GM13976 (cell line): Measurements from ENCODE around the gene PRPSAP1.

Source experiments
- DNase-seq: peaks from one replicate; pipeline ENCODE4 v3.0.0; 2012; ENCODE audit warnings: low spot score
- CTCF ChIP-seq: IDR thresholded peaks from 2 replicates; pipeline ENCODE4 v1.5.1; 2012; ENCODE audit warnings: borderline replicate concordance, mild to moderate bottlenecking; ENCODE audit not compliant: insufficient read depth; ENCODE audit errors: extremely low read depth, missing control alignments, control extremely low read depth
- in situ Hi-C: fragments of 300-500 bp; cut with MboI; formaldehyde crosslinking; loops from one replicate; pipeline ENCODE4 v1.12.0; 2022; ENCODE audit warnings: low sequenced_read_pairs, mixed read lengths, inconsistent platforms; ENCODE audit not compliant: unreplicated experiment

PRPSAP1 gene

DNA sequence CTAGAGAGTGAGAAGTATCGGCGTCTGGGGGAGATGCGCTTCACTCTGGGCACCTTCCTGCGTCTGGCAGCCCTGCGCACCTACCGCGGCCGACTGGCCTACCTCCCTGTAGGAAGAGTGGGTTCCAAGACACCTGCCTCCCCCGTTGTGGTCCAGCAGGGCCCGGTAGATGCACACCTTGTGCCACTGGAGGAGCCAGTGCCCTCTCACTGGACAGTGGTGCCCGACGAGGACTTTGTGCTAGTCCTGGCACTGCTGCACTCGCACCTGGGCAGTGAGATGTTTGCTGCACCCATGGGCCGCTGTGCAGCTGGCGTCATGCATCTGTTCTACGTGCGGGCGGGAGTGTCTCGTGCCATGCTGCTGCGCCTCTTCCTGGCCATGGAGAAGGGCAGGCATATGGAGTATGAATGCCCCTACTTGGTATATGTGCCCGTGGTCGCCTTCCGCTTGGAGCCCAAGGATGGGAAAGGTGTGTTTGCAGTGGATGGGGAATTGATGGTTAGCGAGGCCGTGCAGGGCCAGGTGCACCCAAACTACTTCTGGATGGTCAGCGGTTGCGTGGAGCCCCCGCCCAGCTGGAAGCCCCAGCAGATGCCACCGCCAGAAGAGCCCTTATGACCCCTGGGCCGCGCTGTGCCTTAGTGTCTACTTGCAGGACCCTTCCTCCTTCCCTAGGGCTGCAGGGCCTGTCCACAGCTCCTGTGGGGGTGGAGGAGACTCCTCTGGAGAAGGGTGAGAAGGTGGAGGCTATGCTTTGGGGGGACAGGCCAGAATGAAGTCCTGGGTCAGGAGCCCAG is 33.5 kb upstream of the PRPSAP1 start:
- in situ Hi-C loops: no loop called here
- no peak for DNase-seq
- no peak for TF ChIP-seq CTCF

- peak; percentile 95 for DNase-seq
- TF ChIP-seq CTCF: peak; percentile 76
- in situ Hi-C loops: no loop called here
Measured at GRCh38 chr17:76385892-76386786, 32.4 kb upstream of the PRPSAP1 start.

DNA sequence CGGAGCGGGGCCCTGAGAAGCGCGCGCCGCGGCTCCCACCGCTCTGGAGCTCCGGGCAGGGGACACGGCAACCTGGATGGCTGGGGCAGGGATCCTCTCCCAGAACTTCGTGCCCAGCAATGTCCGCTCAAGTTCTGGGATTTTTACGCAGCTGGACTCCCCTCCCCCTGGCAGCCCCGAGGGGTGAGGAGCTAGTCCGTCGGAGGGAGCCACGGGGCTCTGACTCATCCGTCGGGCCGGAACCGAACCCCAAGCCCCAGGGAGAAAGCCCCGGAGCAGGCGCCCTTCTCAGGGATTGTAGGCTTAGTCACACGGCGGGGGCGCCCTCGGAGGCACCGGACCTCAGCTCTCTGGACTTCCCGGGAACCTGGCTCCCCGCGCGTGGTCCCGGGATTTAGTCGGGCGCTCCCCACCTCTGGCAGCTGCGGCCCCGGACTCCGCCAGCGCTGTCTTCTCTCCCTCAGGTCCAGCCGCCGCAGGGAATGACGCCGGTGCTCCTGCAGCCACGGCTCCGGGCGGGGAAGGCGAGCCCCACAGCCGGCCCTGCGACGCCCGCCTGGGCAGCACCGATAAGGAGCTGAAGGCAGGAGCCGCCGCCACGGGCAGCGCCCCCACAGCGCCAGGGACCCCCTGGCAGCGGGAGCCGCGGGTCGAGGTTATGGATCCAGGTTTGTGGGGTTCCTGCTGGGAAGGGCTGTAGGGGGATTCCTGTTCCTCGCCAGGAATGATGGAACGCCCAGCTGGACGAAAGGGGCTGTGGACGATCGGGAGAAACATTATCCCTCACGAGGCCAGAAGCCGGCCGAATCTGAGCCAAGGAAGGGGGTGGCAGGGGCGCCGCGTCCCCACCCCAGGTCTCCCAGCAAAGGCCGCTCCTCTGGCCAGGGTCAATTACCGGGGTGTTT is 31.5 kb upstream of the PRPSAP1 start:
- DNase-seq: peak; percentile 48
- TF ChIP-seq CTCF: no peak
- in situ Hi-C loops: no loop called here

DNA sequence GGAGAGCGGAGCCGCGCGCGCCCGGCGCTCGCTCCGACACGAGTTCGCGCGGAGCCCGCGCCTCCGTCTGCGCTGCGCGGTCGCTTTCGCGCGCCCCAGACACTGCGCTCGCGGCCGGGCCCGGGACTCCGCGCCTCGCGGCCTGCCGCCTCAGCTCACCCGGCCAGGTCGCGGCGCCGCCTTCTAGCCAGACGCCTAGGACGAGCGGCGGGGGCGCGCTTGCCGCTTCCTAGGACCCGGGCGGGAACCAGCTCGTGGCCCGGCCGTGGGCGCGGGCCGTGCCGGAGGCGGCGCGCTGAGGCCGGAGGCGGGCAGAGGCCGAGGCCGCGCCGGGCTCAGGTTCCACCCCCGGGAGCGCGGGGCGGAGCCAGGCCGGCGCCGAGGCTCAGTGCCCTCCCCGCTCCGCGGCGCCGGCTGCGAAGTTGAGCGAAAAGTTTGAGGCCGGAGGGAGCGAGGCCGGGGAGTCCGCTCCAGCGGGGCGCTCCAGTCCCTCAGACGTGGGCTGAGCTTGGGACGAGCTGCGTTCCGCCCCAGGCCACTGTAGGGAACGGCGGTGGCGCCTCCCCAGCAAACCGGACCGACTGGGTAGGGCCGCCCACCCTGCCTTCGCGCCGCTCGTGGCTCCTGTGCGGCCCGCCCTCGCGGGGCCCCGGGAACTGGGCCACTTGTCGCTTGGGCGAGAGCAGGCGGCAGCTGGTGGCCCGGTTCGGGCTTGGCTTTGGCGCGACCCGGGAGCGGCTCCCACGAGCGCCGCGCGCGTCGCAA is 30.7 kb upstream of the PRPSAP1 start, which contains the start of gene SPHK1:
Gene SPHK1 (plus strand): TSS at position 388 of the 765 bp plus-strand sequence. CDS start 1,036 bp downstream, outside the sequence.
- TF ChIP-seq CTCF: no peak
- peak; percentile 93 for DNase-seq
- in situ Hi-C loops: no loop called here

DNA sequence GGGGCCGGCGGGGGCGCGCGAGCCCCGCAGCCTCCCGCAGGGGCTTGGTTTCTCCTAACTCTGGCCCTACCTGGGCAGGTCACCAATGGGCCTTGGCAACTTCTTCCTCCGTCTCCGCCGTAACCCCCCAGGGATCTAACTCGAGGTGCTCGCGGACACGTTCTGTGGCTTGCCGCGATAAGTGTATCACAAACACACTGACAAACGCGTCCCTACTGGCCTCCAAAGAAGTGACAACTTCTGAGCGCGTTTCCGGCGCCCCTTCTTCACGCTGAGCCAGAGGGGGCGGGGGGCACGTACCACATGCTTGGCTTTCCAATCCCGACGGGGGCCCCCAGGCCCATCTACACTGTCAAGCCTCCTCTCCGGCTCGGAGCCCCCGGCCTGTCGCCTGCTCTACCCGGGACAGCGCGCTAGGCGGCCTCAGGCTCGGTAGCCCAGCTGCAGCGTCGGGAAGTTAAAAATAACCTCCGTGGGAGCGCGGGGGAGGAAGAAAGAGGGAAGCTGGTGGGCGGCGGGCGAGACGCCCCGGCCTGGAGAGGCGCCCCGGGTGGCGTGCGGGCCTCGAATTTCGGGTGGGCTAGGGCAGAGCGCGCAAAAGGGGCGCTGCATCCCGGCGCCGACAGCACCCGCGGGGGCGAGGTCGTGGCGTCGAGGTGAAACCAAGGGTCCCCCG is 30.0 kb upstream of the PRPSAP1 start:
- DNase-seq: peak; percentile 73
- TF ChIP-seq CTCF: no peak
- in situ Hi-C loops: no loop called here
